Stimulated activated CD8-positive, alpha-beta memory T cell treated with anti-CD3 and anti-CD28 coated beads, Interleukin-15, amount 100 ng/mL, for 1 hour (primary cell): ENCODE data around the gene OR3A2.
"Not testable (repeated sequence)": the region's sequence is repeated elsewhere in the genome, so short reads cannot be mapped to it uniquely, and the experiment has no call there.

Source experiments
- DNase-seq: peaks from one replicate; pipeline ENCODE4 v3.0.0-alpha.2; 2020; ENCODE audit warnings: low read depth

Gene OR3A2

GRCh38 chr17:3385869-3386816, at the start of gene OR3A2:
OR3A2 (minus strand) TSS chr17:3386308.
- no peak for DNase-seq

GRCh38 chr17:3433741-3434140, 47.6 kb upstream of the OR3A2 start, which contains the start of gene OR1E2:
OR1E2 (minus strand) TSS chr17:3433841; CDS start chr17:3433841, 0 bp downstream.
- no peak for DNase-seq

GRCh38 chr17:3433215-3433614, 47.1 kb upstream of the OR3A2 start:
- DNase-seq, result not testable (repeated sequence)

GRCh38 chr17:3418222-3418621, 32.1 kb upstream of the OR3A2 start:
- no peak for DNase-seq

GRCh38 chr17:3415610-3416009, 29.5 kb upstream of the OR3A2 start:
- no peak for DNase-seq

- not testable (repeated sequence) for DNase-seq
These were observed 26.1 kb upstream of the OR3A2 start for GRCh38 chr17:3412216-3412615.

- no peak for DNase-seq
These were observed 25.0 kb upstream of the OR3A2 start, which contains the start of gene OR3A3 for GRCh38 chr17:3411070-3411469. OR3A3 (plus strand) TSS chr17:3411370.

- DNase-seq, result not testable (repeated sequence)
These were observed 17.7 kb upstream of the OR3A2 start for GRCh38 chr17:3403856-3404255.

GRCh38 chr17:3401786-3402185, 15.7 kb upstream of the OR3A2 start:
- DNase-seq, result no peak

- DNase-seq, result no peak
These were observed 13.9 kb upstream of the OR3A2 start for GRCh38 chr17:3400055-3400454.

GRCh38 chr17:3398310-3398709, 12.2 kb upstream of the OR3A2 start, which contains the start of gene OR1E1:
OR1E1 (minus strand) TSS chr17:3398410; CDS start chr17:3398410, 0 bp downstream.
- no peak for DNase-seq

- DNase-seq, result not testable (repeated sequence)
These were observed 11.7 kb upstream of the OR3A2 start for GRCh38 chr17:3397801-3398200.

GRCh38 chr17:3389791-3390190, 3.7 kb upstream of the OR3A2 start:
- no peak for DNase-seq

GRCh38 chr17:3381957-3382356, 4.2 kb downstream of the OR3A2 start:
- DNase-seq, result no peak

- DNase-seq, result no peak
These were observed 7.8 kb downstream of the OR3A2 start for GRCh38 chr17:3378321-3378720.

GRCh38 chr17:3371167-3371566, 14.9 kb downstream of the OR3A2 start:
- not testable (repeated sequence) for DNase-seq

GRCh38 chr17:3342782-3343181, 43.3 kb downstream of the OR3A2 start:
- not testable (repeated sequence) for DNase-seq

- no peak for DNase-seq
These were observed 50.2 kb downstream of the OR3A2 start for GRCh38 chr17:3335876-3336275.

- no peak for DNase-seq
These were observed 67.8 kb downstream of the OR3A2 start for GRCh38 chr17:3318336-3318735.

GRCh38 chr17:3316836-3317235, 69.3 kb downstream of the OR3A2 start:
- no peak for DNase-seq

GRCh38 chr17:3308603-3309002, 77.5 kb downstream of the OR3A2 start:
- no peak for DNase-seq

- no peak for DNase-seq
These were observed 87.8 kb downstream of the OR3A2 start, which contains the start of gene OR3A1 for GRCh38 chr17:3298260-3298659. OR3A1 (minus strand) TSS chr17:3298360; CDS start chr17:3292582, 5,778 bp downstream.

GRCh38 chr17:3295632-3296031, 90.5 kb downstream of the OR3A2 start:
- DNase-seq, result no peak
